Activated naive CD8-positive, alpha-beta T cell (primary cell): Measurements from ENCODE around the gene ASB16.

Experiments used
- H3K27ac Mint-ChIP-seq: one replicate; pipeline ENCODE4 v1.8.0; 2021; ENCODE audit warnings: mixed read lengths
- H3K27me3 Mint-ChIP-seq: one replicate; pipeline ENCODE4 v1.8.0; 2021; ENCODE audit warnings: mixed read lengths
- H3K36me3 Mint-ChIP-seq: one replicate; pipeline ENCODE4 v1.8.0; 2021; ENCODE audit warnings: mixed read lengths
- H3K4me1 Mint-ChIP-seq: one replicate; pipeline ENCODE4 v1.8.0; 2021; ENCODE audit warnings: low read depth, mixed read lengths
- H3K4me3 Mint-ChIP-seq: one replicate; pipeline ENCODE4 v1.8.0; 2021; ENCODE audit warnings: mild to moderate bottlenecking, mixed read lengths
- H3K9me3 Mint-ChIP-seq: one replicate; pipeline ENCODE4 v1.8.0; 2021; ENCODE audit warnings: low read depth, mixed read lengths

Gene ASB16

DNA sequence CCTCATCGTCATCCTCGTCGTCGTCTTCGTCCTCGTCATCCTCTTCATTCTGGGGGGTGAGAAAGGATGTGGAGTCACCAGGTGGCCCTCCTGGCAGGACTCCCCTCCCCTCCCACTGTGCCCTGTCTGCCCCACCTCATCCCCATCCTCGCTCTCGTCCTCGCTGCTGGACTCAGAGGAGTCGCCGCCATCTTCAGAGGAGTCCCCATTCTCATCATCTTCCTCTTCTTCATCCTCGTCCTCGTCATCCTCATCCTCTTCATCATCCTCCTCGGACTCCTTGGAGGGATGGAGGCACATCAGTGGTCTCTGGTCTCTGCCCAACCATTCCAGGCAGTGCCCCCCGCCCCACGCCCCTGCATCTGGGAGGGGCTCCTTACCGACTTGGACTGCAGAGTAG, 36.8 kb downstream of the ASB16 start:
- Mint-ChIP-seq H3K9me3 (no peaks in the 10 kb centered on the region), H3K4me1 (peaks cover 56% of the 10 kb centered on the region), H3K27ac (no peak overlapping the region), H3K27me3 (no peaks in the 10 kb centered on the region), H3K4me3 (no peak overlapping the region), H3K36me3 (peaks cover 3% of the 10 kb centered on the region)

DNA sequence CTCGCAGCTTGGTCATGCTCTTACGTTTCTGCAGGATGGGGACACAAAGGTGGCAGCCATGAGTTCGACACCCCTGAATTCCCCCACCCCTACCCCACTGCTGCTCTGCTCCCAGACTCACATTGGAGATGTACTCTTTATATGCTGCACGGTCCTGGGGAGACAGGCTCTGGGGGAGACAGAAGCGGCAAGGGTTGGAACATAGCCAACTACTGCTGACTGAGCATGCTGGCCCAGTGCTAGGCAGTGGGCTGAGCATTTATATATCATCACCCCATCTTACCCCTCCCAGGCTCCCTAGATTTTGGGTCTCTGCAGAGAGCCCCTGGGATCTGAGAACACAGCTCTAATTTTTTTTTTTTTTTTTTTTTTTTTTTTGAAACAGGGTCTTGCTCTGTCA, 37.2 kb downstream of the ASB16 start:
- Mint-ChIP-seq H3K27ac (peak overlapping the region; percentile 74), H3K4me1 (peaks cover 54% of the 10 kb centered on the region), H3K27me3 (no peaks in the 10 kb centered on the region), H3K4me3 (no peak overlapping the region), H3K36me3 (peaks cover 3% of the 10 kb centered on the region), H3K9me3 (no peaks in the 10 kb centered on the region)

DNA sequence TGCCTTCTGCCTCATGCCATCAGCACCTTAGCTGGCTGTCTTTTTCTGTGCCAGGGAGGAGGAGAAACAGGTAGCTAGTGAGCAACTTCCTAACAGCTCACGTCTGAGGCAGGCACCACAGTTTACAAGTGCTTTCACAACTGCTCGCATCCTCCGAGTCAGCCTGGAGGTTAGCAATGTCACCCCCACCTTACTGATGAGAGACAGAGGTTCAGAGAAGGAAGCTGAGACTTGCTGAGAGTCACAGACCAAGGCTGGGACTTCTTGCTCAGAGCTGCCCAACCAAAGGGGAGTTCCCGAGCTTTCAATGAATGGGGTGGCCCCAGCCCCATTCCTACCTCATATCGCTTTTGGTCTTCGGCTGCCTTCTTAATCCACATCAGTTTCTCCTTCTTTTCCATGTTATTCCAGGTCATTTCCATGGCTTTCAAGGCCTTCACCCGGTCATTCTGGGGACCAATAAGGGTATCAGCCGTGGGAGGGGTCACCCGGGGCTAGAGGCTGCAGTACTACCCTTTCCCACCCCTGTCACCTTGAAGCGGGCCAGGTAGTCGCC, 39.4 kb downstream of the ASB16 start:
- no peaks in the 10 kb centered on the region for H3K27me3 Mint-ChIP-seq
- peaks cover 60% of the 10 kb centered on the region for H3K4me1 Mint-ChIP-seq
- H3K4me3 Mint-ChIP-seq, result peak overlapping the region; percentile 74
- peak overlapping the region; percentile 82 for H3K27ac Mint-ChIP-seq
- peaks cover 5% of the 10 kb centered on the region for H3K36me3 Mint-ChIP-seq
- H3K9me3 Mint-ChIP-seq, result no peaks in the 10 kb centered on the region

DNA sequence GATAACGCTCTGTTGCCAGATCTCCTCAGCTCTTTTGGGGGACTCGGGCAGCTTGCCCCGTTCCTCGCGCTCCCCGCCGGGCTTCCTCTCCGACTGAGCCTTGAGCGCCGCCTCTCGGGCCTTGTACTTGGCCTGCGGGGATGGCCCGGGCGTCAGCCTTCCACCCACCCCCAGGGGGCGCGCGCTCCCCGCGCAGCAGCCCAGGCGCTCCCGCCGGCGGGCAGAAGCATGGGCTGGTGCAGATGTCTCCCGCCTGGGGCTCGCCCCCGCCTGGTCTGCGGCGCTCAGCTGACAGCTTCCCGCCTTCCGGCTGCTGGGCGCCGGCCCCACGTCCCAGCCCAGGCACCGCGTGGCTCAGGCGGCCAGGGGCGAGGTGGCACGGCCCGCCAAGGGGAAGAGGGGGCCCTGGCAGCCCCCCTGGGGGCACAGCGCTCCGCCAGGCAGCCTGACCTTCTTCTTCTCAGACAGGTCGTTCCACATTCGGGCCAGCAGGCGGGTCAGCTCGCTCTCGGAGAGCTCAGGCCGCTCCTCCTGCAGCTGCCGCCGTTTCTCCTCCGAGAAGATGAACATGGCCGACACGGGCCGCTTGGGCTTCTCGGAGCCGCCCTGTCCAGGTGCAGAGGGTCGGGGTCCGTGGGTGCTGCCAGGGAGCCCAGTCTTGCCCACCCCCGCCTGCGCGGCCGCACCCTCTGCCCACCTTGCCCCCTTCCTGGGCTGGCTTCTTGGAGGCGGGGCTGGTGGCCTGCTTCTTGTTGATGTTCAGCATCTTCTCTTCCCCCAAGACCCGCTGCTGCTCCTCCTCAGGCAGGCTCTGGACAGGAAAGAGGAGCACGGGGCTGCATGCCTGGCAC, 40.1 kb downstream of the ASB16 start:
- H3K4me1 Mint-ChIP-seq, result peaks cover 66% of the 10 kb centered on the region
- H3K4me3 Mint-ChIP-seq, result peak overlapping the region; percentile 74
- no peaks in the 10 kb centered on the region for H3K27me3 Mint-ChIP-seq
- no peaks in the 10 kb centered on the region for H3K9me3 Mint-ChIP-seq
- peaks cover 10% of the 10 kb centered on the region for H3K36me3 Mint-ChIP-seq
- peak overlapping the region; percentile 82 for H3K27ac Mint-ChIP-seq

DNA sequence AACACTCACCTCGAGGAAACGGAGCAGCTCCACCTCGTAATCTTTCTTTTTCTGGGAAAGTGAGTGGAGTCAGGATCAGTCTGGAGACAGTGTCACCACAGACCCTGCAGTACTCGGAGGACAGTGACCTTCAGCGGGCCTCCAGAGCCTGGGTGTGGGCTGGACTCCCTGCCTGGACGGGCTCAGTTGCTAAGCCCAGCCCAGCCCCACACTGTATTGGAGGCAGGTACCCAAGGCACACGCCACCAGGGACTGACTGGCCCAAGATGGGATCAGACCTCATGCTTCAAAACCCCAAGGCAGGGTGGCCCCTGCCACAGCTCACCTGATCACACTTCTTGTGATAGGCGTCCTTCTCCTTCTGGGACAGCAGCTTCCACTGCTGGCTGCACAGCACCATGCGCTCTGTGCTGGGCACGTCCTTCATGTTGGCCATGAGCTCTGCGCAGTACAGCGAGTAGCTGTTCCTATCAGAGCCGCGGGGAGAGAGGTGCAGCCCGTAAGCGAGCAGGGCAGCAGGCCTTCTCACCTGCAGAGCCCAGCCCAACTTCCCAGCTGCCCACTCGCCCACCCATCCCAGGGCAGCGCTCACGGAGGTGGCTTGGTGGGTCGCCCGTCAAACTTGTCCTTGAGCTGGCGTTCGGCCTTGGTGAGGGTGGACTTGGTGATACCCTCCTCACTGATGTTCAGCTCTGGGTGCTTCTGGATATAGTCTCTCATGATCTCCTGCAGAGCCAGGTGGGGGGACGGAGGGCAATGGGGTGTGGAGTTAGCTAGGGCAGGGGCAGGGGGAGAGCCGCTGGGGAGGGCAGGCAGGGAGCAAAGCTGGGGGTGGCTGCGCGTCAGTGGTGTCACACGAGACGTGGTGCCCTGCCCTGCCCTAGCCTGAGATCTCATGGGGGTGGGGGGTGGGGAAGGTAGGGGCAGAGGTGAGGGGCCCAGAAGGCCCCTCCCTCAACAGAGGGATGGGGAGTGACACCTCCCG, 41.1 kb downstream of the ASB16 start:
- no peaks in the 10 kb centered on the region for H3K27me3 Mint-ChIP-seq
- peaks cover 14% of the 10 kb centered on the region for H3K36me3 Mint-ChIP-seq
- H3K4me1 Mint-ChIP-seq, result peaks cover 72% of the 10 kb centered on the region
- H3K27ac Mint-ChIP-seq, result peak overlapping the region; percentile 28
- H3K4me3 Mint-ChIP-seq, result peak overlapping the region; percentile 40
- no peaks in the 10 kb centered on the region for H3K9me3 Mint-ChIP-seq

DNA sequence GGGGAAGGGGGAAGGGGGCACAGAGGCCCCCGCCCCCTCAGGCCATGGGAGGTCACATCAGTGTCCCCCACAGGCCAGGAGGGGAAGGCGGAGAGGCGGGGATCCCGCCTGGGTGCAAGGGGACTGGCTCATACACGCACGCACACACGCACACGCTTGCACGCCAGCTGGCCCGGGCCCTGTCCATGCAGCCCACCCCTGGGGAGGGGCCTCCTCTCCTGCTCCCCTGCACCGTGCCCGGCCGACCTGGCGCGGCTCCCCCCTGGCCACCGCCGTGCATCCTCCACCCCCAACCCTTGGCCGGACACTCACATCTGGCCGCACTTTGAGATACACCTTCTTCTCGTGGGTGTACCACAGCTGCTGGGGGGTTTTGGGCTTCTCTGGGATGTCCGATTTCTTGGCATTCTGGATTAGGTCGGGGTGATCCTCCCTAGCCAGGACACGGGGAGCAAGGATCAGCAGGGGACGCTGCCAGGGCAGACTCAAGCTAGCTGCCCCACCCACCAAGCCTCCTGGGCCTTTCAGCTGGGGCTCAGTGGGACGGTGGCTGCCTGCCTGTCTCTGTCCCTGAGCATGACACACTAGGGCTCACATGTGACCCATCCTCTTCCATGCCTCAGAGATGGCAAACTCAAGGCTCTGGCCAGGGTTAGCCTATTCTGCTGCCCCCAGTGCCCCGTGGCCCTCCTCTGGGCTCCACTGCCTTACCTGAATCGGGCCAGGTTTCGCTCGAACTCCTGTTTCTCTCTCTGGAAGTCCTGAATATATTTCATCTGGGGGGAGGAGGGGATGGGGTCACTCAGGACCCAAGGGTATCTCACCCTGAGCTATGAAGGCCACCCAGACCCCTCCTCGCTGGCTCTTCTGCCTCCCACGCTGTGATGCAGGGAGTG, 42.3 kb downstream of the ASB16 start:
- Mint-ChIP-seq H3K4me1 (peaks cover 76% of the 10 kb centered on the region), H3K4me3 (peak overlapping the region; percentile 12), H3K36me3 (peaks cover 16% of the 10 kb centered on the region), H3K9me3 (no peaks in the 10 kb centered on the region), H3K27ac (peak overlapping the region; percentile 92), H3K27me3 (no peaks in the 10 kb centered on the region)

DNA sequence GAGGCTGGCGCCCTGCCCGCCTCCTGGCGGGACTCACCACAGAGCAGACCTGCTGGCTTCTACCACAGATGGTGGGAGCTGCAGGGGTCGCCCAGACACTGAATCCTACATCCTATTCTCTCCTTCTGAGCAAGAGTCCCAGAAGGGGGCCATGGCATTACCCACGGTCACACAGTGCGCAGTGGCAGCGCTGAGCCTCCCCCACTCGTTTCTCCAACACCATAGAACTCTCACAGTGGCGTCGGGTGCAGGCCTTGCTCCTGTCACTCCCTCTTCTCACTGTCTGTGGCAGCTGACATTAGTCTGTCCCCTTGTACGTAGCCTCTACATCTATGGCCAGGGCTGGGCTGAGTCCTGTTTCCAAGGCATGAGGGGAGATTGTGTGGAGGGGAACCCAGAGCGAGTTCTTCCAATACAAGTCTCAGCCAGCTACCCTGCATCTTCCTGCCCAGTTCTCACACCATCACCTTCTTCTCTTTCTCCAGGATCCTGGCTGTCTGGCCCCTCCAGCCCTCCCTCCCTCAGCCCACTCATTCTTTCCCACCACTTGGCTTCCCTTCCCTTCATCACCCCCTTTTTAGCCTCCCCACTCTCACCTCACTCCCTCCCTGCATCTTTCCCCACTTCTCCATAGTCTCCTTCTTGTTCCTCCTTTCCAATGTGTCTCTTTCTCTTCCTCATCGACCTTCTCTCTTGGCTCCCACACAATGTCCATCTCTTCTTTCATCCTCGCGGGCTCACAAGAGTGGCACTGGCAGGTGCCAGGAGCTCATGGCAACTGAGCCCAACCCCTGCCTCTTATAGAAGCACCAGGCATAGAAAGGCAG, 43.1 kb downstream of the ASB16 start:
- Mint-ChIP-seq H3K4me1 (peaks cover 70% of the 10 kb centered on the region), H3K4me3 (peak overlapping the region; percentile 53), H3K36me3 (peaks cover 14% of the 10 kb centered on the region), H3K9me3 (no peaks in the 10 kb centered on the region), H3K27ac (peak overlapping the region; percentile 92), H3K27me3 (no peaks in the 10 kb centered on the region)

DNA sequence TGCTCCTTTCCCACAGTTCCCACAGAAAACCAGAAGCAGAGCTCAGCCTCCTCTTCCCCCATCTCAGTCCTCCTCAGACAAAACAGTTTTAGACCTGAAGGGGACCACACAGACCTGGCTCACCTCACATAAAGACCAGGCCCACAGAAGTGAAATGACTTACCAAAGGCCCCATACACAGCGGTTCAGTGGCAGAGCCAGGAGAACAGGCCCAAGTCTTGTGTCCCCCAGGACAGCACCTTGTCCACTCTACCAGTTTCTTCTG, 43.7 kb downstream of the ASB16 start:
- Mint-ChIP-seq H3K27me3 (no peaks in the 10 kb centered on the region), H3K4me3 (peak overlapping the region; percentile 53), H3K9me3 (no peaks in the 10 kb centered on the region), H3K36me3 (peaks cover 14% of the 10 kb centered on the region), H3K4me1 (peaks cover 67% of the 10 kb centered on the region), H3K27ac (peak overlapping the region; percentile 92)

DNA sequence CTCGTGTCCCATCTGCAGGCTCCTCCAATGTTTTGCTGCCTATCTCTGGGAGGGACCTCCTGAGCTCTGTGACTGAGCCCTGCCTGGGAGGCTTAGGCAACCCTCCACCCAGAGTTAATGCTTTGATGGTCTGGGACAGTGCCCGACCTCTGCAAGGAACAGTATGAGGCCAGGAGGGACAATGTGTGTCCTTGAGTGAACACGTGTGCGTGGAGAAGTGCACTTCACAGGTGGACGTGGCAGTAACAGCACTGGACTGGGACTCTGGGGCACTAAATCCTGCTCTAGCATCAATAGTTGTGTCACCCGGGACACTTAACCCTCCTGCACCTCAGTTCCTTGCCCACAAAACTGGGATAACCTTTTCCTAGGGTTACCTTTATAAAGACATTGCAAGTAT, 44.4 kb downstream of the ASB16 start:
- H3K27me3 Mint-ChIP-seq, result no peaks in the 10 kb centered on the region
- peak overlapping the region; percentile 99 for H3K27ac Mint-ChIP-seq
- H3K4me1 Mint-ChIP-seq, result peaks cover 59% of the 10 kb centered on the region
- peak overlapping the region; percentile 94 for H3K4me3 Mint-ChIP-seq
- H3K36me3 Mint-ChIP-seq, result peaks cover 14% of the 10 kb centered on the region
- H3K9me3 Mint-ChIP-seq, result no peaks in the 10 kb centered on the region

DNA sequence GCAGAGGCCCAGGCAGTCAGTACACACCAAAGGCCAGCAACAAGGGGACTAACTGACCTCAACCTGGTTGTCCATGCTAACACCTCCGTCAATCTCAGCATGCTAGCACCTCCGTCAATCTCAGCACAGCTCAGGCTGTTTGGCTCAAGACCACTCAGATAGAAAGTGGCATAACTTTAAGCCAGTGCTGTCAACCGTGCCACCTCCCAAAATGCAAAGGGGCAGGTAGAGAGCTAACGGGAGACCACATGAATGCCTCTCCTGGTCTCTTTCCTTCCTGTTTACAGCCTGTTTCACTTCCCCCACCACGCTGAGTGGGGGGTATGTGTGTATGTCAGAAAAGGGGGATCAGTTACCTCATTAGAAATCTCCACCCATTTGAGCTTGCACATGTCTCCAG, 45.7 kb downstream of the ASB16 start:
- H3K27me3 Mint-ChIP-seq, result no peaks in the 10 kb centered on the region
- H3K4me3 Mint-ChIP-seq, result peak overlapping the region; percentile 94
- no peaks in the 10 kb centered on the region for H3K9me3 Mint-ChIP-seq
- H3K36me3 Mint-ChIP-seq, result peaks cover 14% of the 10 kb centered on the region
- peaks cover 52% of the 10 kb centered on the region for H3K4me1 Mint-ChIP-seq
- H3K27ac Mint-ChIP-seq, result peak overlapping the region; percentile 99

DNA sequence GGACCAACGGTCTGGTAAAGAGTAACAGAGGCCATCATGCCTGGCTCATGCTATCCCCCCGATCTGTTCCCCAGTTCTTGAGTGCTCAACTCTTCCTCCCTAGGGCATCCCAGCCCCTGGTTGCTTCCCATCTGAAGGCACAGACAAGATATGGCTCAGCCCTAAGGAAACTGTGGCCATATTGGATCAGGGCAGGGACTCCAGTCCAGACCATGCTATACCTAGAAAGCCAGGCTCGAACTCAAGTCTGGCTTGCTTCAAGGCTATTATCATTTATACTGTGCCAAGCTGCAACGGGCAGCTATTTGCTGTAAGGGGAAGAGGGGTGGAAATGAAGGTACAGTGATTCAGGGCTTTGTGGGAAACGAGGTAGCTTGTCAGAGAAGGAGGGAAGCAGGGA, 46.2 kb downstream of the ASB16 start:
- peak overlapping the region; percentile 94 for H3K4me3 Mint-ChIP-seq
- peaks cover 14% of the 10 kb centered on the region for H3K36me3 Mint-ChIP-seq
- H3K4me1 Mint-ChIP-seq, result peaks cover 50% of the 10 kb centered on the region
- peak overlapping the region; percentile 99 for H3K27ac Mint-ChIP-seq
- H3K9me3 Mint-ChIP-seq, result no peaks in the 10 kb centered on the region
- no peaks in the 10 kb centered on the region for H3K27me3 Mint-ChIP-seq

DNA sequence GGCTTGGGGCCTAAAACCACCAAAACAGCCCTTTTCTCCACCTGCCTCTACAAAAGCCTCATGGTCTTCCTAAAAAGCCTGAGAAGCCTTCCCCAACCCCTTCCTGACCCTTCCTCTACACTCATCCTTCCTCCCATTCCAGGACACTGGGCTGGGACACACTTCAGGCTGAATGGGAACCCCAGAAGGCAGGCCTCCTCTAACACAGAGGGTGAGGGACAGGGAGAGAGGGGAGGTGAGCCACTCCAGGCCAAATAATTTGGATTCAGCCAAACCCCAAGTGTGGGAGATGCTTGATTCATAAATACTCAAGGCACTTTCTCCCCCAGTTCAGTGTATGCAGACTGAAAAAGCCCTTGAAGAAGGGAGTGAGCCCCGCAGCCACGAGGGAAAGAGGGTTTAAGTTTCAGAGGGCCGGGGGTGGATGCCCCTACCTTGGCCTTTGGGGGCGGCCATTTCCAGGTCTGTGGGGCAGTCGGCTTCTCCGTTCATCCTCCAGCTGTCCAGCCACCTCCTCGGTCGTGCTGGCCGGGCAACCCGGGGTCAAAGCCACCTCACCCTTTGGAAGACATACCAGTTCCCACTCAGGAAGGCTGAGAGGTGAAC, 47.3 kb downstream of the ASB16 start:
- H3K4me1 Mint-ChIP-seq, result peaks cover 55% of the 10 kb centered on the region
- H3K36me3 Mint-ChIP-seq, result peaks cover 14% of the 10 kb centered on the region

DNA sequence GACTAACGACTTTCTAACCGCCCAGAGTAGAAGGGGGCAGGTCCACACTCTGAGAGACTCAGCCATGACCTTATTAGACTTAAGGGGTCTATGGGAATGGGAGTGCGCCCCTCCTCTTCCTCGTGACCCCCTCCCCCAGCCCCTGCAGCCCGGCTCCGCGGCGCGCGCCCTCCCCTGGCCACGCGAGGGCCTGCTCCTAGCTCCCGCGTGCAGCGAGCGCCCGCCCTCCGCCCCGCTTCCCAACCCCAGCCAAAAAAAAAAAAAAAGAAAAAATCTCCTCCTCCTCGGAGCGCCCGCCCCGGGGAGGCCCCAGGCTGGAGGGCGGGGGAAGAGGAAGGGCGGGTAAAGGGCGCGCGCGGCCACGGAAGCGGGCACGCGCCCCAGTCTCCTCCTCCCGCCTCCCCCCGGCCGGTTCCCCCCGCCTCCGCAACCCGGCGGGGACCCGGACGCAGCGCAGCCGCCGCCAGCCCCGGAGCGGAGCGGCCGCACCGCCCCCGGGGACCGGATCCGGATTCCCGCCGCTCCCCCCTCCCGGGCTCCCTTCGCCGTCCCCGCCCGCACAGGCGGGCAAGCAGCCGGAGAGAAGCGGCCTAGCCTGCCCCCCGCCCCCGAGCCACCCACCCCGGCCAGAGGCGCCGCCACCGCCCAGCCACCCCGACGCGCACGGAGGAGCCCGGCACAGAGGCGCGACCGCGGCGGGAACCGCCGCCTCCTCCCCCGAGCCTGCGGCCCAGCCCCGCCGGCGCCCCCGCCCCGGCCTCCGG, 48.0 kb downstream of the ASB16 start:
- peak overlapping the region; percentile 94 for H3K4me3 Mint-ChIP-seq
- peak overlapping the region; percentile 99 for H3K27ac Mint-ChIP-seq
- H3K36me3 Mint-ChIP-seq, result peaks cover 14% of the 10 kb centered on the region
- no peaks in the 10 kb centered on the region for H3K9me3 Mint-ChIP-seq
- no peaks in the 10 kb centered on the region for H3K27me3 Mint-ChIP-seq
- peaks cover 48% of the 10 kb centered on the region for H3K4me1 Mint-ChIP-seq

More for the DNA sequence above, 47.3 kb downstream of the ASB16 start:
- H3K9me3 Mint-ChIP-seq, result no peaks in the 10 kb centered on the region
- peak overlapping the region; percentile 94 for H3K4me3 Mint-ChIP-seq
- H3K27ac Mint-ChIP-seq, result peak overlapping the region; percentile 99
- no peaks in the 10 kb centered on the region for H3K27me3 Mint-ChIP-seq
